Embryonic facial prominence (tissue), 1 donor: ENCODE results near the gene MAML3.

ENCODE experiments used
- DNase-seq: peaks from one replicate; pipeline ENCODE4 v3.0.0-alpha.2; 2016; ENCODE audit errors: extremely low spot score

Gene MAML3

GRCh38 chr4:140046543-140046942 is 107.4 kb downstream of the MAML3 start:
- DNase-seq: no peak

DNA sequence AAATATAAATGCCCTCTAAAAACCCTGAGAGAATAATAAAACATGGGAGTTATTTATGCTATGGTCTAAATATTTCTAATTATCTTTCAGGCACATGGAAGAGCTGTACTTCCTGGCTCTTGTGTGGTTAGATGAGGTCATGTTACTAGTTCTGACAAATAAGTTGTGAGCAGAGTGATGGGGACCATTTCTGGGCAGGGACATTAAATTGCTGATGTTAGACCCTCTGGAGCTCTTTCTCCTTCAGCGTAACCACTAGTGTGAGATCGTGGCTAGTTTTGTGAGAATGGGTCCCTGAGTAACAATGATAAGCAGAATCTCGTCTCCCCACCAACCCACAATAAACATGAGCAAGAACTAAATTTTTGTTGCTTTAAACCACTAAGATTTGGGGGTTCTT is 108.0 kb downstream of the MAML3 start:
- DNase-seq: no peak

DNA sequence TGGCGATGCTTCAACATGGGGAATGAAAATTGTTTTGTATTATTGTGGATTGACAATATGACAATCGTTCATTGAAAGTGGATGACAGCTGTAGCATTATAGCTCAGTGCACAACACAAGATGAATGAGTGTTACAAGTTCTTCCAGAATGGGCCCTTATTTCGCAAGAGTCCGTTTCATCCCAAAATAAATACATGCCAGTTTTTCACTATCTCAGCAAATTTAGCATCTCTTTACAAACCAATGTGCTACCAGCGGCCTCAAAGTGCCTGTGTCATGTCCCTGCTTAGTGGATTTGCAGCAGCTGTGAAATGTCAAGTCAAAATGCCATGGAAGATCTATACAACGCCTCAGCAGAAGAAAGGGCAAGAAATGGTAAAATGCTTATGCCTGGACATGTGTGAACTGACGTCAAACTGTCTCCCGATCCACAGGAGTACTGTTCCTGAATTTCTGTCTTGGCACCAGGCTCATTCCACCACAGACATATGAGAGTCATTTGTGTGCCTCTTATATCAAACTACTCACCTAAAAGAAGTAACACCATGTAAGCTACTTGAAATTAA is 109.6 kb downstream of the MAML3 start:
- no peak for DNase-seq

DNA sequence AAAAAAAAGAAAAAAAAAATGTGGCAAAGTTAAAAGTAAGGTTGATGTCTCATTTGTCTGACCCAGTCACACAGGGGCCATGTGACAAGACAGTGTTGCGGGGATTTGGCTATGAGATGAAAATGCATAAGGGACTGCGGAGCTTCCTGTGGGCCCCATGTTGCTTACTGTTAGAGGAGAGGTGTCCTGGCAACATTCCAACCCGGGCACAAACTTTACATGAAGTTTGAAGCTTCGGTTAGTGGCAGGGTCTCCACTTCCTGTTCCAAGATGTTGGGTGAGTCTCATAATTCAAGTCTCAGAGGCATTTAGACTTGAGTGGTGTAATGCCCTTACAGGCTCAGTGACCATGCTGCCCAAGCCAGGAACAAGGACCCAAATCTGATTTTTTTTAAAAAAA is 111.3 kb downstream of the MAML3 start:
- no peak for DNase-seq

GRCh38 chr4:140038031-140038533 is 115.9 kb downstream of the MAML3 start:
- DNase-seq: no peak

GRCh38 chr4:140037353-140038030 is 116.5 kb downstream of the MAML3 start:
- no peak for DNase-seq

- no peak for DNase-seq
Measured at GRCh38 chr4:140031706-140032105, 122.3 kb downstream of the MAML3 start.

DNA sequence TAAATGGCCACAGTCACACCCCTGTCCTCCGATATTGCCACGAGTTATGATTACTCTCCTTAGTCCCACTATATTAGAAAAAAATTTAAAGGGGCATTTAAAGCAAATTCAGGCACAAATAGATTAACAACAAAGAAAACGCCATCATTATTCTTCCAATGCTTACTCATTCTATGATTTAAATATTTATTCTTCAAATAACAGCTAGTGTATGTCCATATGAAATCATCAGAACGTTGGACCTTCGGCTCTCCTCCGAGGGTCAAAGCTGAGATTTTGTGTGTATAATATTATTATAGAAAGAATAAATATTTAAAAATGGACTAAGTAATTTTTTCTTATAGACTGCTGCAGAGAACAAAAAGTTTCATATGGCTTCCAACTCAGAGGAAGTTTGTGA is 122.9 kb downstream of the MAML3 start:
- DNase-seq: no peak

GRCh38 chr4:140028676-140029517 is 125.1 kb downstream of the MAML3 start:
- no peak for DNase-seq

GRCh38 chr4:140028101-140028500 is 125.9 kb downstream of the MAML3 start:
- no peak for DNase-seq

DNA sequence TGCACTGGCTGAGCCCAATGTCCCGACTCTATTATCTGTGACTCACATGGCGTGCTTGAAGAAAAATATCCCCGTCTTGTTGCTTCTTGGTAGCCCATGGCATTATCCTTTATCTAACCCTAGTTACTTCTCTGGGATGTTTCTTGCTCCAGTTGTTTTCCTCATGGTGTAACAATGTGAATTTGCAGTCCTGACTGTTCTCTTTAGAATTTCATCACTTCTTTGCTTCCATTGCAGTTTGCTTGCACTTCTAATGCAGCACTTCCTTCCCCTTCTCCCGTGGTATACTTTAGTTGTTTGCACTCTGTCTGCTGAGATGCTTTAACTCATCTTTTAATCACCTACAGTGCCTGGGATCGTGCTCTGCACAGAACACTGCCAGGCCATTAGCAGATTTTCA is 126.9 kb downstream of the MAML3 start:
- no peak for DNase-seq

- DNase-seq: no peak
Measured at GRCh38 chr4:140025470-140025869, 128.5 kb downstream of the MAML3 start.

GRCh38 chr4:140020457-140021361 is 133.3 kb downstream of the MAML3 start:
- no peak for DNase-seq

DNA sequence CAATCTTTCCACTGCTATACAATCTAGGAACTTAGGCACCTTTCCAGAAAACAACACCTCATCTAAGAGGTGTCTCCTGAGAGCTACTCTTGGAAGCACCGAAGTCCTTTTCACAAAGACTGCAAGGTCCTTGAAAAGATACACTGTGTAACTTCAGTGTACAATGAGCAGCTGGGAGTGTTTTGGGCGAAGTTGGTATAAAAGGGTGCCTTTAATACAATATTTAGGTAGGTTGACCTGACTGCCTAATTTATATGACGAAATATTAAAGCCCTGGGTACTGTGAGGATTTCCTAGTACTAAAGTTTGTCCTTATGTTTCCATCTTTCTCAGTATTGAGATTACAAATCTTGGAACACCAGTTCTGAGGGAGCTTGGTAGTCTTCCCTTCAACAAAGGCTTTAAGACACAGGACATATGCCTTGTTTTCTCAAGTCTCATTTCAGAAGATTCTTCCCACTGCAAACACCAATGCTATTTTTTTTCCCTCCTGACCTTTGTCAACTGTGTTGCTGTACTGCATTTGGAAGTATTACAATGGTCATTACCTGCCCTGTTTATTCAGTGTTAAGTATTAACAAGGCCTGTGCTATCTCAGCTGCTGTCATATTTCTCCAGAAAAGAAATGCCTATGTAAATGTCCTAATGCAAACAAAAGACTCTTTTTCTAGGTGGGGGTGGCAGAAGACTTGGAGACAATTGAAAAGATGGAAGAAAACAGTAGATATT is 134.2 kb downstream of the MAML3 start:
- DNase-seq: no peak

- DNase-seq: no peak
Measured at GRCh38 chr4:140018931-140019618, 134.9 kb downstream of the MAML3 start.

DNA sequence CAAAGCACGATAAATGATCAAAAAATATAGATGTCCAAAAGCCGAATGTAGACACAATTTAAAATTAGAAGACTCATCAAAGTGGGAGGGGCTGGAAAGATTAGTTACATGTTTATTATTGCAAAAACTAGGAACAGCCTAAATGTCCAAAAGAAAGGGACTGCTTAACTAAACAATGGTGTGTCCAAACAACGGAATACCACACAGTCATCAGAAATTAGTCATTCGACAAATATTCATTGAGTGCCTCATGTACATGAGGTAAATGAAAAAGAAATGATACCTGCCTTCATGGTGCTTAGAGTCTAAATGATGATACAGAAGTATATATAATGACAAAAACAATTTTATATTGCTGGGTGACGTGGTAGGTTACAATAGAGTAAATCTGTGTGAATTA is 139.7 kb downstream of the MAML3 start:
- no peak for DNase-seq

DNA sequence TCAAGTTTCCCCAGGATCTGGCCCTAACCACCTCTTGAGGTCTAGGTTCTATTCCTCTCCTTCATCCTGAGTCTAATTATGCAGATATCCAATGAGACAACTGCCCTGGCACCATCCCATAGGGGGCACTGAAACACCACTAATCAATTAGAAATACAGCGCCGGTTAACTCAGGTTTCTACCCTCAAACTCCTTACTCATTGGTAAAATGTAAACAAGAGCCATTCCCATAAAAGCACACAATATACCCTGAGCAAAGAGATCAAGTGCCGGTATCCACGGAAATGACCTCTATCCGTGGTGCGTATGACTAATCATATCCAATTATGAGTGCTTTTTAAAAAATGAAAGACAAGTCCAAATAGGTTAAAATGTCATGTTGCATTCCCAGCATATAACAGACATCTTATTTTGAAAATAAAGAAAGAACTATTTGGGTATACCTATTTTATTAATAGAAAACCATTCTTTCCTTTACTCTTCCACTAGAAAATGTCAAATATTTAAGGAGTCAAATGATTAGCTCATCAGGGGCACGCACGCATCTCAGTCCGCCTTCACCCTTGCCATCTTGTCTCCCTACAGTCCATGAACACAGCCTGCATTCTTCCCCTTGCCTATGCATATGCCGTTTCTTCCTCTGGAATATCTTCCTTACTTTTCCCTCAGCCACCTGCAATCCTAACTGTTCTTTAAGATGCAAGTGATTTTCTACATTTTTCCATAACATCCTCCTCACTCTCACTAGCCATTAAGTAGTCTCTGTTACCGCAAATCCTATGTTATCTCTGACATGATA is 141.1 kb downstream of the MAML3 start:
- DNase-seq: no peak

DNA sequence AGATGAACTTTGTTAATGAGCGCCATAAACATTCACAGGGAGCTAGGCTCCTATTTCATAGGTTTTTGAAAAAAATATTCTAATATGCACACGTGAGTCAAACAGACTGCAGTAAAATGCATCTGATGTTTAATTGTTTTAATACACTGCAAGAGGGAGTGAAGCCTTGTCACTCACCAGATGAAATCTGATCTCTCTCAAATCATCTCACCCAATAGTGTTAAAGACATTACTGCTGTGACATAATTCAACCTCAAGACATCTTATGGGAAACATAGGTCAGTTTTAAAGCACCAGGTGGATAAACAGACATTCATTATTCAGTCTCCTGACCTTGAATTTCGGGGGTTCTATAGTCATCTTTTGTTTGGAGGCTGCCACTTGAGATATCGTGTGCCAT is 148.3 kb downstream of the MAML3 start:
- no peak for DNase-seq

DNA sequence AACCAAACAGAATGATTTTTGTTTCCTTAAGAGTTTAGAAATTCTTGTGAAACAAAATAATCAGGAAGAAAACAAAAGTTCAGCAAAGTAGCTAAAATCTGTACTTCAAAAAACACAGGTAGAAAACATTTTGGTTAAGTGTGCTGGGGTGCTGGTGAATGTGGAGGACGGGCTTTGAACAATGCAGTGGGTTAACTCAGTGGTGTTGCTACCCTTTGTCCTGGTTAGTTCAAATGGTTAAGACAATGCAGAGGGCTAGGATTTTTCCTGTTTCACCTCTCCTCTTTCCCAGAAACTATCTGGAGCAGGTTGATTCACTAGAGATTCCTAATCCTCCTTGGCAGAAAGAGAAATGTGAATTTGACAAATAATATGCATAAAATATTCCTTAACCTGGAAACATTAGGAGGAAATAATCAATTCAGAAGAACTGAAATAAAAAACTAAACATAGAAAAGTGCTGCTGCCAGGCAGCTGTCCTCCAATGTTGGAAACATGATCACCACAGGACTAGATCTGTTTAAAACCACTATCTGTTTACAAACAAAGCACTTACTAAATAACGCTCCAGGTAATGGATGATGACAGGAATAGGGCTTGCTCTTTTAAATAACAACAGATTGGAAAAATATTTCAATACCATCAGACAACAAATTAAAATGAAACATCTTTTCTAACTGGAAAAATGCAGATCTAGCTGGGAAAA is 148.9 kb downstream of the MAML3 start:
- DNase-seq: no peak
